CD4-positive, alpha-beta T cell treated with Interleukin-21 for 1 hour (primary cell): Measurements from ENCODE around the gene USP5.
"Not testable (repeated sequence)": the region's sequence is repeated elsewhere in the genome, so short reads cannot be mapped to it uniquely, and the experiment has no call there.

Experiments
- DNase-seq: peaks from one replicate; pipeline ENCODE4 v3.0.0-alpha.2; 2020

USP5 gene

GRCh38 chr12:6866920-6867412, 15.0 kb downstream of the USP5 start:
- DNase-seq, result no peak

- peak; percentile 87 for DNase-seq
These were observed 15.7 kb downstream of the USP5 start, which contains the start of gene TPI1 for GRCh38 chr12:6867413-6868210. TPI1 (plus strand) TSS chr12:6867531; CDS start chr12:6867567, 36 bp downstream.

- DNase-seq, result peak; percentile 9
These were observed 16.5 kb downstream of the USP5 start for GRCh38 chr12:6868211-6869048.

GRCh38 chr12:6869049-6870021, 17.4 kb downstream of the USP5 start:
- DNase-seq, result peak; percentile 89

GRCh38 chr12:6870304-6870703, 18.4 kb downstream of the USP5 start:
- not testable (repeated sequence) for DNase-seq

- peak; percentile 46 for DNase-seq
These were observed 19.4 kb downstream of the USP5 start for GRCh38 chr12:6871052-6871957.

GRCh38 chr12:6872073-6873048, 20.4 kb downstream of the USP5 start:
- peak; percentile 88 for DNase-seq

- peak; percentile 98 for DNase-seq
These were observed 21.4 kb downstream of the USP5 start, which contains the start of gene SPSB2 for GRCh38 chr12:6873094-6874014. SPSB2 (minus strand) TSS chr12:6873303; CDS start chr12:6872901, 402 bp downstream.

- DNase-seq, result not testable (repeated sequence)
These were observed 22.0 kb downstream of the USP5 start for GRCh38 chr12:6874015-6874368.

GRCh38 chr12:6879824-6880223, 27.9 kb downstream of the USP5 start:
- DNase-seq, result not testable (repeated sequence)

GRCh38 chr12:6883252-6883651, 31.3 kb downstream of the USP5 start:
- no peak for DNase-seq

- DNase-seq, result no peak
These were observed 31.7 kb downstream of the USP5 start for GRCh38 chr12:6883683-6884082.

- DNase-seq, result no peak
These were observed 32.6 kb downstream of the USP5 start for GRCh38 chr12:6884539-6884938.

GRCh38 chr12:6886206-6886999, 34.5 kb downstream of the USP5 start:
- not testable (repeated sequence) for DNase-seq

- no peak for DNase-seq
These were observed 35.5 kb downstream of the USP5 start for GRCh38 chr12:6887460-6887859.

- DNase-seq, result no peak
These were observed 36.4 kb downstream of the USP5 start for GRCh38 chr12:6888360-6888759.

GRCh38 chr12:6888794-6889193, 36.8 kb downstream of the USP5 start:
- DNase-seq, result not testable (repeated sequence)
